SH-SY5Y (cell line): ENCODE data around the gene SLC35F3.

Source experiments
- GATA2 ChIP-seq: IDR thresholded peaks from 2 replicates; pipeline ENCODE4 v1.6.1; 2011; ENCODE audit warnings: mild to moderate bottlenecking, low read depth, low read length
- GATA3 ChIP-seq: IDR thresholded peaks from 2 replicates; pipeline ENCODE4 v1.6.1; 2011; ENCODE audit warnings: low read depth, mild to moderate bottlenecking, low read length, moderate library complexity

DNA sequence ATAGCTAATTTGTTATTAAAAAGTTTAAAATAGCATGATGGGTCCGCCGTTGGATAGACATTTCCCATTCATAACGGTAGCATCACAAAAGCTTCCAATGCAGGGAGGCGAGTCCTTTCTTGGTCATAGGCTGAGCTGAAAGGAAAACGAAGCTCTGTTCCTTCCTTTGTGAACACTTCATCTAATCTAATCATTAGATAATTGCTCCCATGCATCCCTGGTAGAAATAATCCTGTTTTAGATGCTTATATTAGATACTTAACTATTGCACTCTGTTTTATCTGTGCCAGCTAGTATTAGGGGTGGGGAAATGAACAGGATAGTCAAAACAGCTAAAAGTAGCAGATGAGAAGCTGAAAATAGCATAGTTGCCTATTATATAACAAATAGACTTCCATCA lies 215.0 kb downstream of the SLC35F3 start:
- no peak for TF ChIP-seq GATA2
- no peak for TF ChIP-seq GATA3
